Breast epithelium (tissue), 4 donors: ENCODE measurements around the gene SMIM11. TPM values are rescaled to one million over a fixed set of nuclear protein-coding genes. Genes with fewer than 3 reads are reported as not detected.
A peak's percentile ranks its signal among the peaks of the same experiment; 100 is the strongest.

Experiments used
- DNase-seq, 2 donors: peaks; one replicate each; pipeline ENCODE4 v3.0.0-alpha.2; 2019; ENCODE audit warnings: low spot score in 2 of 2
- H3K27ac ChIP-seq, 2 donors: fragments of 200-600 bp; sonication (generic) in 1 of 2; one replicate each; pipeline ENCODE4 v1.5.1; 2016 to 2019; ENCODE audit warnings: mild to moderate bottlenecking in 1 of 2
- H3K27me3 ChIP-seq, 2 donors: fragments of 200-600 bp; sonication (generic) in 1 of 2; one replicate each; pipeline versions ENCODE4 v1.5.1 to v1.6.0; 2017 to 2019; ENCODE audit warnings: control low read depth in 1 of 2, mild to moderate bottlenecking in 1 of 2
- H3K36me3 ChIP-seq: fragments of 200-600 bp; one replicate; pipeline ENCODE4 v1.5.1; 2019
- H3K4me1 ChIP-seq, 2 donors: fragments of 200-600 bp; sonication (generic); one replicate each; pipeline ENCODE4 v1.5.1; 2016 to 2019; ENCODE audit warnings: control low read depth in 1 of 2
- H3K4me3 ChIP-seq, 3 donors: fragments of 200-600 bp; sonication (generic); 1 replicate in 2 of 3; 2 replicates in 1 of 3; pipeline ENCODE4 v1.5.1; 2016 to 2019; ENCODE audit warnings: mild to moderate bottlenecking in 3 of 3, moderate library complexity in 2 of 3
- H3K9me3 ChIP-seq, 2 donors: fragments of 200-600 bp; sonication (generic) in 1 of 2; one replicate each; pipeline ENCODE4 v1.5.1; 2016 to 2019; ENCODE audit warnings: control low read depth in 1 of 2
- POLR2A ChIP-seq: fragments of 450-650 bp; IDR thresholded peaks from one replicate; pipeline ENCODE4 v1.6.1; 2016; ENCODE audit warnings: antibody characterized with exemption, mild to moderate bottlenecking, moderate library complexity
- POLR2AphosphoS5 ChIP-seq, 3 donors: sonication (generic); formaldehyde crosslinking; IDR thresholded peaks; one replicate each; pipeline ENCODE4 v1.6.1; 2017; ENCODE audit warnings: antibody characterized with exemption in 3 of 3
- intact Hi-C: fragments of 100-400 bp; cut with DNase I; formaldehyde crosslinking; loops from one replicate; pipeline ENCODE4 v1.15.1; 2023; ENCODE audit warnings: low total_unique reads
- total RNA-seq, 3 donors: library from RNA; depleted of rRNA; stranded (reverse); fragments of >200 nt; gene quantifications; one replicate each; pipeline ENCODE4 v1.1.0, GENCODE V29; 2016
- TF ChIP-seq, protein P1 (sequence below), 3 donors: fragments of 450-650 bp; IDR thresholded peaks; one replicate each; pipeline ENCODE4 v1.5.1; 2016 to 2017; ENCODE audit warnings: antibody characterized with exemption in 3 of 3, mild to moderate bottlenecking in 3 of 3, moderate library complexity in 3 of 3

SMIM11 gene
- total RNA-seq, 3 donors from 2014 or later: 8.2 to 22.5 (median 16.4) TPM

DNA sequence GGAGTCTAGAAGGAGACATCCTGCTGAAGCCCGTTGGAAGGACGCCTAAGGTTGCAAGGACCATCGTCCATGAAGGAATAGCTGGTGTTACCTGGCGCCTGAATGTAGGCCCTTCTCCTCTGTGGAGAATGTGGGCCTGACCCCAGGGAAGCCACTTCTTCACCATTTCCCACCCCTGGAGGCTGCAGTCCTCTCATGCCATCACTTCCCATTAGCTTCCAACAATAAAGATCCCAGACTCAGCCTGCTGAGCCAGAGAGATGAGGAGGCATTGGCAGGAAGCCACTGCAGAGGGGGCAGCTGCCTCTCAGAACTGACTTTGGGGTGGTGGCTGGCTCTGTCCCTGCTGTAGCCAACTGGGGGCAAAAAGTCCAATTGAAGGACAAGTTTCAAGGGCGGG is 32.8 kb upstream of the SMIM11 start:
- no peaks in the 10 kb centered on the region for H3K4me1 ChIP-seq

GRCh38 chr21:34343347-34343746 is 32.0 kb upstream of the SMIM11 start:
- intact Hi-C loops: no loop called here
- Histone ChIP-seq H3K4me1 (no peaks in the 10 kb centered on the region), H3K4me3 (no peak overlapping the region), H3K9me3 (no peaks in the 10 kb centered on the region), H3K36me3 (no peaks in the 10 kb centered on the region), H3K27ac (no peak overlapping the region), H3K27me3 (no peaks in the 10 kb centered on the region)
- no peak for TF ChIP-seq POLR2AphosphoS5 (IDR thresholded peaks at IDR 0.05)
- TF ChIP-seq POLR2A: no peak
- TF ChIP-seq, protein P1, sequence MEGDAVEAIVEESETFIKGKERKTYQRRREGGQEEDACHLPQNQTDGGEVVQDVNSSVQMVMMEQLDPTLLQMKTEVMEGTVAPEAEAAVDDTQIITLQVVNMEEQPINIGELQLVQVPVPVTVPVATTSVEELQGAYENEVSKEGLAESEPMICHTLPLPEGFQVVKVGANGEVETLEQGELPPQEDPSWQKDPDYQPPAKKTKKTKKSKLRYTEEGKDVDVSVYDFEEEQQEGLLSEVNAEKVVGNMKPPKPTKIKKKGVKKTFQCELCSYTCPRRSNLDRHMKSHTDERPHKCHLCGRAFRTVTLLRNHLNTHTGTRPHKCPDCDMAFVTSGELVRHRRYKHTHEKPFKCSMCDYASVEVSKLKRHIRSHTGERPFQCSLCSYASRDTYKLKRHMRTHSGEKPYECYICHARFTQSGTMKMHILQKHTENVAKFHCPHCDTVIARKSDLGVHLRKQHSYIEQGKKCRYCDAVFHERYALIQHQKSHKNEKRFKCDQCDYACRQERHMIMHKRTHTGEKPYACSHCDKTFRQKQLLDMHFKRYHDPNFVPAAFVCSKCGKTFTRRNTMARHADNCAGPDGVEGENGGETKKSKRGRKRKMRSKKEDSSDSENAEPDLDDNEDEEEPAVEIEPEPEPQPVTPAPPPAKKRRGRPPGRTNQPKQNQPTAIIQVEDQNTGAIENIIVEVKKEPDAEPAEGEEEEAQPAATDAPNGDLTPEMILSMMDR (IDR thresholded peaks at IDR 0.05): no peak
- no peak for DNase-seq

More for the DNA sequence above, 32.8 kb upstream of the SMIM11 start:
- Histone ChIP-seq H3K9me3 (no peaks in the 10 kb centered on the region), H3K27me3 (no peaks in the 10 kb centered on the region), H3K27ac (no peak overlapping the region), H3K4me3 (no peak overlapping the region), H3K36me3 (no peaks in the 10 kb centered on the region)
- TF ChIP-seq POLR2AphosphoS5 (IDR thresholded peaks at IDR 0.05) (no peak), POLR2A (no peak)
- TF ChIP-seq, protein P1 (IDR thresholded peaks at IDR 0.05): no peak
- intact Hi-C loops: no loop called here
- DNase-seq: no peak

- no peaks in the 10 kb centered on the region for H3K4me1 ChIP-seq
Observed at GRCh38 chr21:34343838-34344381, 31.4 kb upstream of the SMIM11 start.

GRCh38 chr21:34344584-34344983 is 30.7 kb upstream of the SMIM11 start:
- Histone ChIP-seq H3K9me3 (no peaks in the 10 kb centered on the region), H3K27me3 (no peaks in the 10 kb centered on the region), H3K4me1 (no peaks in the 10 kb centered on the region), H3K27ac (no peak overlapping the region), H3K36me3 (no peaks in the 10 kb centered on the region), H3K4me3 (no peak overlapping the region)
- intact Hi-C loops: no loop called here
- no peak for TF ChIP-seq POLR2AphosphoS5 (IDR thresholded peaks at IDR 0.05)
- TF ChIP-seq POLR2A: no peak
- TF ChIP-seq, protein P1 (IDR thresholded peaks at IDR 0.05): no peak
- DNase-seq: no peak

More at GRCh38 chr21:34343838-34344381, 31.4 kb upstream of the SMIM11 start:
- no peak overlapping the region for H3K27ac ChIP-seq
- no peak for DNase-seq
- intact Hi-C loops: no loop called here
- H3K9me3 ChIP-seq: no peaks in the 10 kb centered on the region
- H3K27me3 ChIP-seq: no peaks in the 10 kb centered on the region
- no peaks in the 10 kb centered on the region for H3K36me3 ChIP-seq
- H3K4me3 ChIP-seq: no peak overlapping the region
- no peak for TF ChIP-seq POLR2A
- no peak for TF ChIP-seq POLR2AphosphoS5 (IDR thresholded peaks at IDR 0.05)
- TF ChIP-seq, protein P1 (IDR thresholded peaks at IDR 0.05): no peak

- H3K9me3 ChIP-seq: no peaks in the 10 kb centered on the region
- no peak overlapping the region for H3K4me3 ChIP-seq
- DNase-seq: no peak
- H3K27ac ChIP-seq: peak overlapping the region in 1 of 2 donors; percentile 59
- H3K27me3 ChIP-seq: no peaks in the 10 kb centered on the region
- intact Hi-C loops: no loop called here
- H3K36me3 ChIP-seq: no peaks in the 10 kb centered on the region
- no peaks in the 10 kb centered on the region for H3K4me1 ChIP-seq
- TF ChIP-seq, protein P1 (IDR thresholded peaks at IDR 0.05): no peak
- TF ChIP-seq POLR2A: no peak
- TF ChIP-seq POLR2AphosphoS5 (IDR thresholded peaks at IDR 0.05): no peak
Observed at GRCh38 chr21:34345091-34345871, 30.0 kb upstream of the SMIM11 start.
